ENCODE measurements around the gene ACBD3.

Gene ACBD3

DNA sequence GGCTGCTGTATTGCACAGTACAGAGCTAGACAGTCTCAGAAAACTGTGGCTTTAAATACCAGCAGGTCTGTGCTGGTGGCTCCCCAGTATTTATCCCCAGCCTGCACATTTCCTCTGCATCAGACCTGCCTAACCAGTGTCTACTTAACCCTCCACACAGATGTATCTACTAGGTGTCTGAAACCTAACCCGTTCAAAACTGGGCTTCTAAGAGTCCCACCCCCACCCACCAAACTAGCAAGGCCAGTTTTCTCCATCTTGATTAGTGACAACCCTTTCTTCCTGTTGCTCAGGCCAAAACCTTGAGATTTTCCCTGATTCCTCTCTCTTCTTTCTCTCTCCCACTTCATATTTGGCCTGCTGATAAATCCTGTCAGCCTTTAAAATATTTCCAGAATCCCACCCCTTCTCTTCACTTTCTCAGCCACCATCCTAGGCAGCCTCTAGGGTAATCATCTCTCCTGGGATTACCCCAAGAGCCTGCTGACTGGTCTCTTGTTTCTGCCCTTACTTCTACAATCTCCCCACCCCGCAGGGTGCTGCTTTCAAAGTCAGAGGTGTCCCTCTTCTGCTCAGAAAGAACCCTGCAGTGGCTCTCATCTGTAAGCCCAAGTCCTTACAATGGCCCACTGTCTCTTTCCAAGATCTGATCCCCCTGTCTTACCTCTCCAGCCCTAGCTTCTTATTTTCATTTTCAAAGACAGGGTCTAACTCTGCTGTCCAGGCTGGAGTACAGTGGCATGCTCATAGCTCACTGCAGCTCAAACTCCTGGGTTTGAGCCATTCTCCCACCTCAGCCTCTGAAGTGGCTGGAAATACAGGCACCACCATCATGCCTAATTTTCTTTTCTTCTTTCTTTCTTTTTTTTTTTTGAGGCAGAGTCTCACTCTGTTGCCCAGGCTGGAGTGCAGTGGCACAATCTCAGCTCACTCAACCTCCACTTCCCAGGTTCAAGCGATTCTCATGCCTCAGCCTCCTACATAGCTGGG is 78.8 kb downstream of the ACBD3 start:
- FAIRE-seq (no peak), DNase-seq (ENCODE audit: insufficient read length) (no peak)
- TF ChIP-seq POLR2AphosphoS5 (IDR thresholded peaks at IDR 0.05; ENCODE audit: low read depth, low read length) (no peak), TAF1 (IDR thresholded peaks at IDR 0.05; ENCODE audit: borderline replicate concordance, low read depth, low read length) (no peak), POLR2A (IDR thresholded peaks at IDR 0.05; ENCODE audit: low read depth, low read length) (no peak)

DNA sequence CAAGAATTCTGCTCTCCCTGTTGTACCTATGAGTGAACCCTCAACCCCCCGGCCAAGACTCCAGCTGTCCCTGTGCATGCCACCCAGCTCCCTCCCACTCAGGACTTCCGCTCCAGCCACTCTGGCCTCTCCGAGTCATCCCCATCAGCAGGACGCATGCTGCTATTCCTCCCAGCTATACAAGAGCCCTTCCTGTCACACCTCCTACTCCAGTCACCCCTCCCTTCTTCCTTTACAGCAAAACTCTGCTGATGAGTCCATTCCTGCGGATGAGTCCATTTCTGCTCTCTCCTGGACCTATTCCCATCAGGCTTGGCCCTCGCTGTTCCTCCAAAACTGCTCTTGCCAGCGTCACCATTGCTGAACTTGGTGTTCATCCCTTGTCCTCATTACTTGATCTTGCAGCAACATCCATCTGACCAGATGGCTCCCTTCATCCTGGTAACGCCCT is 81.8 kb downstream of the ACBD3 start:
- no peak for TF ChIP-seq TAF1 (IDR thresholded peaks at IDR 0.05; ENCODE audit: borderline replicate concordance, low read depth, low read length)
- TF ChIP-seq POLR2A (IDR thresholded peaks at IDR 0.05; ENCODE audit: low read depth, low read length), result no peak
- no peak for TF ChIP-seq POLR2AphosphoS5 (IDR thresholded peaks at IDR 0.05; ENCODE audit: low read depth, low read length)

DNA sequence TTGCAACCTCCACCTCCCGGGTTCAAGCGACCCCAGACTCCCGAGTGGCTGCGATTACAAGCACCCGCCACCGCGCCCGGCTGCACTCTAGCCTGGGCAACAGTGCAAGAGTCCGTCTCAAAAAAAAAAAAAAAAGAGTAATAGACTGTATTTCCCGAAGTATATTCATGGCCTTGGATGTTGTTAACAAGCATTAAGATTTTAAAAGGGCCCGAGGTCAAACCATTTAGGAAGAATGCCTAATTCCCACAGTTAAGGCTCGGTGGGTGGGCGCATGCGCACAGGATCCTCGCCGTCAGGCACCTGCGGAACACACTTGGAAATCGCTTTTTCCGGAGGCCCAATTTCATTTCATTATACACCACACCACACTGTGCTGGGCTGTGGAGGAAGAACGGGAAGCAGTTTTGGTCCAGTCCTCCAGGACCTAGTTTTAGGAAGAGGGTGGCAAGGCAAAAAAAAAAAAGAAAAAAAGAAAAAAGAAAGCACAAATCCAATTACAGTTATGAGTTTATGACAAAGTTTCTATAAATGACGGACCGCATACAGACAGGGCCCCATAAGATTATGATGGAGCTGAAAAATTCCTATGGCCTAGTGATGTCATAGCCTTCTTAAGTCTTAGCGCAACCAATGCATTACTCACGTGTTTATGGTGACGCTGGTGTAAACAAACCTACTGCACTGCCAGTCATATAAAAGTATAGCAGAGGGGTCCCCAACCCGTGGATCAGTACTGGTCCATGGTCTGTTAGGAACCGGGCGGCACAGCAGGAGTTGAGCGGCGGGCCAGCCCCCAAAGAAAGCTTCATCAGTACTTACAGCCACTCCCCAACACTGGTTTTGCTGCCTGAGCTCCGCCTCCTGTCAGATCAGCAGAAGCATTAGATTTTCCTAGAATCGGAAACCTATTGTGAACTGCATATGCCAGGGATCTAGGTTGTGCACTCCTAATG is 85.8 kb downstream of the ACBD3 start:
- DNase-seq (ENCODE audit: insufficient read length), result peak; percentile 48
- peak; percentile 90 for FAIRE-seq
- TF ChIP-seq POLR2AphosphoS5 (IDR thresholded peaks at IDR 0.05; ENCODE audit: low read depth, low read length), result no peak
- no peak for TF ChIP-seq POLR2A (IDR thresholded peaks at IDR 0.05; ENCODE audit: low read depth, low read length)
- no peak for TF ChIP-seq TAF1 (IDR thresholded peaks at IDR 0.05; ENCODE audit: borderline replicate concordance, low read depth, low read length)

More for the DNA sequence above, 81.8 kb downstream of the ACBD3 start:
- no peak for DNase-seq (ENCODE audit: insufficient read length)
- FAIRE-seq, result no peak

DNA sequence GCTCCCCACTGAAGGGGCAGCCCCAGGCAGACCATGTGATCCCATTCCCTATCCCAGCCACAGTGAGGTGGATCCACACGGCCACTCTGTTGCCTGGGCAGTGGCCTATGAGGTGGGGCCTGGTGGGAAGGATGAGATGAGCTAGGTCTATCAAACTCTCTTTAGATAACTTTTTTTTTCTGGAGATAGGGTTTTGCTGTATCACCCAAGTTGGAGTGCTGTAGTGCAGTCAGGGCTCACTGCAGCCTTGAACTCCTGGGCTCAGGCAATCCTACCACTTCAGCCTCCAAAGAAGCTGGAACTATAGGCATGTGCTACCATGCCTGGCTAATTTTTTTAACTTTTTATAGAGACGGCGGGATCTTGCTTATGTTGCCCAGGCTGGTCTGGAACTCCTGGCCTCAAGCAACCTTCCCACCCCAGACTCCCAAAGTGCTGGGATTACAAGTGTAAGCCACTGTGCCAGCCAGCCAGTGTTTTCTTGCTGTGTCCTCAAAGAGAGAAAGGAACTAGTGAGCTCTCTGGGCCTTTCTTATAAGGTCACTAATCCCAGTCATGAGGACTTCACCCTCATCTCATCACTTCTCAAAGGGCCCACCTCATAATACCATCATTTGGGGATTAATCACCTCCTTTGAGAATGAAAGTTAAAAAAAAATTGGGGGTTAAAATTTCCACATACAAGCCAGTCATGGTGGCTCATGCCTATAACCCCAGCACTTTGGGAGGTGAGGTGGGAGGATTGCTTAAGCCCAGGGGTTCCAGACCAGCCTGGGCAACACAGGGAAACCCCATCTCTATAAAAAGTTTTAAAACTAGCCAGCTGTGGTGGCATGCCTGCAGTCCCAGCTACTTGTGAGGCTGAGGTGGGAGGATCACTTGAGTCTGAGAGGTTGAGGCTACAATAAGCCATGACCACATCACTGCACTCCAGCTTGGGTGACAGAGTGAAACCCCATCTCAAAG is 87.4 kb downstream of the ACBD3 start:
- TF ChIP-seq POLR2A (IDR thresholded peaks at IDR 0.05; ENCODE audit: low read depth, low read length), result no peak
- TF ChIP-seq TAF1 (IDR thresholded peaks at IDR 0.05; ENCODE audit: borderline replicate concordance, low read depth, low read length), result no peak
- TF ChIP-seq POLR2AphosphoS5 (IDR thresholded peaks at IDR 0.05; ENCODE audit: low read depth, low read length), result no peak
- no peak for FAIRE-seq
- no peak for DNase-seq (ENCODE audit: insufficient read length)

DNA sequence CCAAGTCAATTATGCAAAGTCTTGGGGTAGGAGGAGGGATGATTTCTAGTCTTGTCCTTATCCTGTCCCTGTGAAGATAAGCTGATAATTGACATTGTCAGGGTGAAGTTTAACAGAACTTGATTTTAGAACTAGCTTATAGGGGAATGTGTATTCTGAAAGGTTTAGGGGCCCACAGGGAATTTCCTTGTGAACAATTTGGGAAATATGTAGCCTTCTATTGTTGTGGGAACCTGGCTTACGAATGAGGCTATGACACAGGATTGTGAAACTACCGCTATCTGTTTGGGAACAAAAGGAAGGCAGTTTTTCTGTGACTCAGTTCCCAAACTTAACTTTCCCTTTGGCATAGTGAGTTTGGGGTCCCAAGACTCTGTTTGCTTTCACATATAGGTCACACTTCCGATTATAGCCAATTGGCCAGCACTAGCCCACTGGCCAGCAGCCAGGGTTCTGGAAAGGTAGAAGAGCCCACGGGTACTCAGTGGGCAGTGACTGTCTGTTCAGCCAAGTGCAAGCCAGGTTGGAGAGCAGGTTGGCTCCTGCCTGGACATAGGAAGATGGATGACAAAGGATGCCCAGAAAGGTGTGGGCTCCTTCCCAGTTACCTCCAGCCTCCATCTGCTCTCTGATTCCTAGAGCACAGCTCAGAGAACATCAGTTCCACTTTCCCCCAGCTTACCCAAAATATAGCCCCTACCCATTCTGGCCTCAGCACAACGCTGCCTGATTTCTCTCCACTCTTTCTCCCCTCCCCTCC is 88.5 kb downstream of the ACBD3 start:
- no peak for FAIRE-seq
- TF ChIP-seq POLR2AphosphoS5 (IDR thresholded peaks at IDR 0.05; ENCODE audit: low read depth, low read length) (no peak), POLR2A (IDR thresholded peaks at IDR 0.05; ENCODE audit: low read depth, low read length) (no peak), TAF1 (IDR thresholded peaks at IDR 0.05; ENCODE audit: borderline replicate concordance, low read depth, low read length) (no peak)
- no peak for DNase-seq (ENCODE audit: insufficient read length)

DNA sequence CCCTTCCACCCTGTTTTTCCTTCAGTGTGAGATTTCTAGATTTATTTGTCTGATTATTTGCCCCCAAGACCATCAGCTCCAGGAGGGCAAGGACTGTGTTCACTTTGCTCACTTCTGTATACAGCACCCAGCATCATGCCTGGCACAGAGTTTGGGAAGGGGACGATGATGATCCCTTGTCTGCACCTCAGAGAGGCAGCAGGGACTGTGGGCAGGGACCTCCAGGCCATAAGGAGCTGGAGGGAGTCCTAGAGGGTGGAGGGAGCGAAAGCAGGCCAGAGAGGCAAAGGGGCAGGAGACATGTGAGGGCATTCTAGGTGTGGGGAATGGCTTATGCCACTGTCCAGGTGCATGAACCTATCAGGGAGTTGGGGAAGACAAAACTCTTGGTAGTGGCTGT is 91.3 kb downstream of the ACBD3 start:
- DNase-seq (ENCODE audit: insufficient read length), result no peak
- FAIRE-seq, result no peak
- no peak for TF ChIP-seq POLR2A (IDR thresholded peaks at IDR 0.05; ENCODE audit: low read depth, low read length)
- no peak for TF ChIP-seq TAF1 (IDR thresholded peaks at IDR 0.05; ENCODE audit: borderline replicate concordance, low read depth, low read length)
- TF ChIP-seq POLR2AphosphoS5 (IDR thresholded peaks at IDR 0.05; ENCODE audit: low read depth, low read length), result no peak
